CD4-positive, alpha-beta T cell treated with Interleukin-17A for 4 hours (primary cell): ENCODE data around the gene ZSWIM1.
"Not testable (repeated sequence)": the region's sequence is repeated elsewhere in the genome, so short reads cannot be mapped to it uniquely, and the experiment has no call there.

Source experiments
- DNase-seq: peaks from one replicate; pipeline ENCODE4 v3.0.0-alpha.2; 2020; ENCODE audit warnings: mixed read lengths

Gene ZSWIM1

DNA sequence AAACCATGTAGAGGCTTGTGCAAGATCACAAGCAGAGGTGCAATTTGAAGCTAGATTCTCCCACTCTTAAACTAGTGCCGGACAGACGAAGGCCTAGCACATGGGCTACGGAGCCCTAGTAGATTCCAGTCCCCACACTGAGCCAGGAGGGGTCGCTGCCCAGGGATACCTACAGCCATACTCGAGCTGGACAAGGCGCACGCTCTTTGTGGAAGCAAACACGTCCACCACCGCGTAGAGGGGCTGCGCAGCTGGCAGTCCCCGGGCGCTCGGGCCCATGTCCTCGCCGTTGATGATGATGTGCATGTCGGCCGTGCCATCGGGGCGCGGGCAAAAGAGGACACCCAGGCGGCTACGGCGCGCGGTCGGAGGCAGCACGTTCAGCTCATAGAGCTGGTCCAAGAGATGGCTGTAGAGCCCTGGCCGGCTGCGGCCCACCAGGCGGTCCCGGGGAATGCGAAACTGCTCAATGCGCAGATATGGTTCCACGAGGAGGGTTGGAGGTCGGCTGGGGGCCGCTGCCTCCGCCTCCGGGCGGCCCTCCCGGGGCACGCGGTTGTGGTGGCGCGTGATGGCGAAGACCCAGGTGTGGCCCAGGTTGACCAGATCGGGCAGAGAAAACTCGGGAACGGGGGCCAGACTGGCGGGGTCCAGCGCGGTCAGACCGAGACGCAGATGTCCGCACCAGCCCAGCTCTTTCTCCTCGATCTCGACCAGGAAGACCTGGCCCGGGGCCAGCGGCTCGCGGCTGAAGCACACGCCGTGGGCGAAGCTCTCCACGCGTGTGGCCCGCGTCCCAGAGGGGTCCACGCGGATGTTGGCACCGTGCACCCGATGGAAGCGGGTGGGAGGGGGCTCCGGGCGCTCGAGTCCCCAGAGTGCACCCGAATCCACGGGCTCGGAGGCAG is 9.3 kb downstream of the ZSWIM1 start:
- peak; percentile 65 for DNase-seq

DNA sequence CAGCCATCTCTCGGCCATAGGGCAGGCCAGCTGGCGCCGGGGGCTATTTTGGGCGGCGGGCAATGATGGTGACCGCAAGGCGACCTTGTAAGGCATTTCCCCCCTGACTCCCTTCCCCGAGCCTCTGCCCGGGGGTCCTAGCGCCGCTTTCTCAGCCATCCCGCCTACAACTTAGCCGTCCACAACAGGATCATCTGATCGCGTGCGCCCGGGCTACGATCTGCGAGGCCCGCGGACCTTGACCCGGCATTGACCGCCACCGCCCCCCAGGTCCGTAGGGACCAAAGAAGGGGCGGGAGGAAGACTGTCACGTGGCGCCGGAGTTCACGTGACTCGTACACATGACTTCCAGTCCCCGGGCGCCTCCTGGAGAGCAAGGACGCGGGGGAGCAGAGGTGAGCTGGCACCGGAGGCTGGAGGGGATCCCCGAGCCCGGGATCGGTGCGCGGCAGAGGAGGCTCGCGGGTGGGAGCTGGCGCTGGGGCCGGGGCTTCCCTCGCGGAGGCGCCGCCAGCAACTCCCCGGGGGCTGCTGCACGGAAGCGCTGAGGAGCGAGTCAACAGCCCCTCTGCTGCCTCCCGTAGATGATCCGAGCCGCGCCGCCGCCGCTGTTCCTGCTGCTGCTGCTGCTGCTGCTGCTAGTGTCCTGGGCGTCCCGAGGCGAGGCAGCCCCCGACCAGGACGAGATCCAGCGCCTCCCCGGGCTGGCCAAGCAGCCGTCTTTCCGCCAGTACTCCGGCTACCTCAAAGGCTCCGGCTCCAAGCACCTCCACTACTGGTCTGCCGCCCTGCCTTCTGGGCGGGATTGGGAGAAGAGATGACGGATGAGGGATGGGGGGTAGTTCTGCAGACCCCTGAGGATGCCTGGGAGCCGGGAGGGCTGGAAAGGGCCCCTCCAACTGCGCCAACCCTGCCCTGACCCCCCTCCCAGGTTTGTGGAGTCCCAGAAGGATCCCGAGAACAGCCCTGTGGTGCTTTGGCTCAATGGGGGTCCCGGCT is 10.3 kb downstream of the ZSWIM1 start, which contains the start of the genes CTSA and NEURL2:
TSS of gene CTSA (plus strand) at position 351 of the 999 bp plus-strand sequence. CDS start at position 585, 234 bp downstream.
TSS of gene NEURL2 (minus strand) at position 224 of the 999 bp plus-strand sequence. CDS start at position 7, 217 bp downstream.
- DNase-seq: peak; percentile 86

DNA sequence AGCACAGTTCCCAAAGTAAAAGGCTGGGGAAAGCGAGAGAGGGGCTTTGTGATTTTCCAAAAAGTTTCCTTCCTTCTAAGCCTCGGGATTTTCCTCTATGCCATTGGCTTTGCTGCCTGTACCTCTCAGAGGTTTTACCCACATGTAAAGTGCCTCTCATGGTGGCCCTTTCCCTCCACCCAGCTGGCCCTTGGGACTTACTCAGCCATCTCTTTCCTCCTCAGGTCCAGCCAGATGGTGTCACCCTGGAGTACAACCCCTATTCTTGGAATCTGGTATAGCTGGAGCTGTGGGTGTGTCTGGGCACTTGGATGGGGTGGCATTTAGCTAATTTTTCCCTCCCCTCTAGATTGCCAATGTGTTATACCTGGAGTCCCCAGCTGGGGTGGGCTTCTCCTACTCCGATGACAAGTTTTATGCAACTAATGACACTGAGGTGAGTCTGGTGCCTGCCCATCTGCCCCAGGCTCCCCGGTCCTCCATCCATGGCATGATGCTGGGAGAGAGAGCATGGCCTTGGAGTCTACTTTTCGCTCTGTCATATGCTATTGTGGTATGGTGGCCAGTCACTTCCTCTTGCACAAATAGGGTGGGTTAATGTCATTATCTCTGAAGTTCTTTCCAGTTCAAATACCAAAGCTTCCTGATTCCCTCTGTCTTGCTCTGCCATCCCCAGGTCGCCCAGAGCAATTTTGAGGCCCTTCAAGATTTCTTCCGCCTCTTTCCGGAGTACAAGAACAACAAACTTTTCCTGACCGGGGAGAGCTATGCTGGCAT is 11.2 kb downstream of the ZSWIM1 start:
- no peak for DNase-seq

DNA sequence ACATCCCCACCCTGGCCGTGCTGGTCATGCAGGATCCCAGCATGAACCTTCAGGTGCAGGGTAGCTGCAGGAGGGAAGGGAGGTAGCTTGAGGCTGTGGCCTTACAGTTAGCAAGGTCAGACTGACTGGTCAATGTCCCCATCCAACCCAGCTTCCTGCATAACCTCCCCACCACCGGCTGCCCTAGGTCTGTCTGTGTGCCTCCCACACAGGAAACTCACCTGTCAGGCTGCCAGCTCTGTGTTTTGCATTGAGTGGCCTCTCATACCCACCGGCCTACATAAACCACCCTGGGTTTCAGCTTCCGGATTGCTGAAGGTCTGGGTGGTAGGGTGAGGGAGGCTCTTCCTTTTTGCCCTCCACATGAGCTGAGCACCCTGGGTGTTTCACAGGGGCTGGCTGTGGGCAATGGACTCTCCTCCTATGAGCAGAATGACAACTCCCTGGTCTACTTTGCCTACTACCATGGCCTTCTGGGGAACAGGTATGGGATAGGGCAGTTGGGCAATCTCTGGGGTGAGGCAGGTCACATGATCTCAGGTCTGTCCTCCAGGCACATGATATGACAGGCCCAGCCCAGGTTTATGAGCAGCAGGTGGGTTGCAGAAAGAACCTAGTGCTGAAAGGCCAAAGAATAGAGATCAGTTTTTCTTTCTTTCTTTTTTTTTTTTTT is 11.9 kb downstream of the ZSWIM1 start:
- DNase-seq: peak; percentile 46

DNA sequence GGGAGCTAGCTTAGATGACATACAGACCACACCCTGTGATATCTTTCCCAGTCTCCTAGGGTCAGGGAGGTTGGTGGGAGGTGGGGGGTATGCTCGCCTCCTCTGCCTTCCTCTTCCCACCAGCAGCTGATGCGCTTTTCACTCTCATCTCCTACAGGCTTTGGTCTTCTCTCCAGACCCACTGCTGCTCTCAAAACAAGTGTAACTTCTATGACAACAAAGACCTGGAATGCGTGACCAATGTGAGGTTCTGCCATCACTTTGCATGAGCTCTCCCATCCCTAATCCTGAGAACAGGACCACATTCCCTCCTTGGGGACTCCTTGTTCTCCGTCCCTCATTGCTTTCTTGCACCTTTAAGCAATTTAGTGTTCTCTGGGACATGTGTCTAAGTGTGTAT is 12.8 kb downstream of the ZSWIM1 start:
- DNase-seq: no peak

DNA sequence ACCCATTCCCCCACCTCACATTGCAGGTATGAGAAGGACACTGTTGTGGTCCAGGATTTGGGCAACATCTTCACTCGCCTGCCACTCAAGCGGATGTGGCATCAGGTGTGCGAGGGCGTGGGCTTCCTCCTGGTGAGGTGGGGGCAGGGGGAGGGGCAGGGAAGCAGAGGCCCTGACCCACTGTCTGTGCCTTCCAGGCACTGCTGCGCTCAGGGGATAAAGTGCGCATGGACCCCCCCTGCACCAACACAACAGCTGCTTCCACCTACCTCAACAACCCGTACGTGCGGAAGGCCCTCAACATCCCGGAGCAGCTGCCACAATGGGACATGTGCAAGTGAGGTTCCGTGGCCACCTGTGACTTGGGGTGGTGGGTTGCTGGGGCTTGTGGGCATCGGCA is 13.8 kb downstream of the ZSWIM1 start:
- DNase-seq: no peak

DNA sequence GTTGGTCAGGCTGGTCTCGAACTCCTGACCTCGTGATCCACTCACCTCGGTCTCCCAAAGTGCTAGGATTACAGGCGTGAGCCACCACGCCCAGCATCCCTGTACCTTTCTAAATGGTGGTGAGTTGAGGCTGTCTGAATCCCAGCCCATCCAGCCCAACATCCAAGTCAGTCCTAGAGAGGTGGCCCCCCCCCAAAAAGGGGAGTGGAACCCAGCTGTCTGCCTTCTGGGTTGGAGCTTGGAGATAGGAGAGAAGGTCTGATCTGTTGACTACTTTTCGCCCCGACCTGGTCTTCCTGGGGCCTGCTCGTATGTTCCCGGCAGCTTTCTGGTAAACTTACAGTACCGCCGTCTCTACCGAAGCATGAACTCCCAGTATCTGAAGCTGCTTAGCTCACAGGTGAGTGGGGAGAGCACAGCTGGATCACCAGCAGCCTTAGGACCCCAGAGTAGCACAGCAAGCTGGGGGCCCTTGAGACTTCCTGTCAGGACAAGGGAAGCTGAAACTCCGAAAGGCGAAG is 15.7 kb downstream of the ZSWIM1 start:
- DNase-seq: no peak

DNA sequence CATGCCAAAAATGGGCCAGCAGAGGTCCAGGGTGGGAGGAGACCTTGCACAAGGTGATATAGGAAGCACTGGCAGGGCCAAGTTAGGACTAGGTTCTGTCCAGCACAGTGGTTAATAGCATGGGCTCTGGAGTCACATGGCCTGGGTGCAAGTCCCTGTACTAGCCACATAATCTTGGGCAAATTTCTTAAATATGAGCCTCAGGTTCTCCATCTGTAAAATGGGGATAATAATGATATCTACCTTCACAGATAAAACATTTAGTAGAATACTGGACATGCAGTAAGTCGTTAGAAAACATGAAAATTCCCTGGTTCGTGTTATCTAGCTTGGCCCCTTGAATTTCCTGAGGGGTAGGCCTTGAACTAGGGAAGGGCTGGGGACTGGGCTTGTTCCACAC is 16.3 kb downstream of the ZSWIM1 start:
- DNase-seq: no peak

DNA sequence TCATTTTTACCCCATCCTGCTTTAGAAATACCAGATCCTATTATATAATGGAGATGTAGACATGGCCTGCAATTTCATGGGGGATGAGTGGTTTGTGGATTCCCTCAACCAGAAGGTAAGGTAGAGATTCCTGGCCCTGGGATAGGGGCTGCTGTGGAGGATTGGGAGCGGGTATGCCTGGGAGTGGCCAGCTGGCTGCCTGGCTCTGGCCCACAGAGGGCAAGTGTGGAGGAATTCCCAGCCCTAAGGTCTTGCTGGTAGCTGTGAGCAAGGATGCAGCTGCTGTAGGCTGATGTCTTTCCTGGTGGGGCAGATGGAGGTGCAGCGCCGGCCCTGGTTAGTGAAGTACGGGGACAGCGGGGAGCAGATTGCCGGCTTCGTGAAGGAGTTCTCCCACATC is 16.7 kb downstream of the ZSWIM1 start:
- no peak for DNase-seq

DNA sequence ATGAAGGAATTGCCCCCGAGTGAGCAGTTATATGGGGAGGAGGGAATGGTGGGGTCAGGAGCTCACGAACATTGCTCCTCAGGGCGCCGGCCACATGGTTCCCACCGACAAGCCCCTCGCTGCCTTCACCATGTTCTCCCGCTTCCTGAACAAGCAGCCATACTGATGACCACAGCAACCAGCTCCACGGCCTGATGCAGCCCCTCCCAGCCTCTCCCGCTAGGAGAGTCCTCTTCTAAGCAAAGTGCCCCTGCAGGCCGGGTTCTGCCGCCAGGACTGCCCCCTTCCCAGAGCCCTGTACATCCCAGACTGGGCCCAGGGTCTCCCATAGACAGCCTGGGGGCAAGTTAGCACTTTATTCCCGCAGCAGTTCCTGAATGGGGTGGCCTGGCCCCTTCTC is 17.3 kb downstream of the ZSWIM1 start:
- no peak for DNase-seq

DNA sequence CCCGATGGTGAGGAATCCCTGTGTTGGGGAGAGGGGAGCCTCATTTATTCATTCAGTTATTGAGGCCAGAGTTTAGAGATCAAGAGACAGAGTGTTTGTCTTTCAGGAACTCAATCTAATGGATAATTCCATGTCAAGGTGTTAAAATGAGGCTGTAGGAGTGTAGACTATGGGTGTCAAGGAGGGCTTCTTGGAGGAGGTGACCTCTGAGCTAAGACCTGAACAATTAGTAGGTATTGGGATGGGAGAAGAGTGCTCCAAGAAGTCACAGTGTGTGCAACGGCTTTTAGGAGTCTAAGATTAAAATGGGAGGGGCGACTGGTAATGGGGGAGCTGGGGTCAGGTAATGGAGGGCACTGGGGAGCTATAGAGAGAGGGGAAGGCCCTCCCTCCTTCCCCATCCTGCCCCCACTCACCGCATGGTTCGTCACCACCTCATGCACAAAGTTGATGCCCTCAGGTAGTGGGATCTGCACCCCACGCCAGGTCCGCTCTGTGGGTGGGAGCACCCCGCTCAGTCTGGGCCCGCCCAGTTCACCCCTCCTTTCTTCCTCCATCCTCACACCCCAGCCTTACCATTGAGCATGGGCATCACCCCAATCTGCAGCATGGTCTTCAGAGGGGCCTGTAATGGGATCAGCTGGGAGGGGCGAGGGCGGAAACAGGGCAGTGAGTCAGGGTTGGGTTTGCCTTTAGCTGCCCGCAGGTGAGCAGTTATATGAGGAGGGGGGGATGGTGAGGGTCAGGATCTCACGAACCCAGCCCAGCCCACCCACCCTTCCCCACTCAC is 18.2 kb downstream of the ZSWIM1 start:
- DNase-seq: no peak

DNA sequence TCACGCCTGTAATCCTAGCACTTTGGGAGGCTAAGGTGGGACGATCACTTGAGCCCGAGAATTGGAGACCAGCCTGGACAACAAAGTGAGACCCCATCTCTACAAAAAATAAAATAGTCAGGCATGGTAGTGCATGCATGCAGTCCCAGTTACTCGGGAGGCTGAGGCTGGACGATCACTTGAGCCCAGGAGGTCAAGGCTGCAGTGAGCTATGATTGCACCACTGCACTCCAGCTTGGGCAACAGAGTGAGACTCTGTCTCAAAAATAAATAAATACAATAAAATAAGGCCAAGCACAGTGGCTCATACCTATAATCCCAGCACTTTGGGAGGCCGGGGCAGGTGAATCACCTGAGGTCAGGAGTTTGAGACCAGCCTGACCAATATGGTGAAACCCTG is 20.3 kb downstream of the ZSWIM1 start:
- DNase-seq: not testable (repeated sequence)

DNA sequence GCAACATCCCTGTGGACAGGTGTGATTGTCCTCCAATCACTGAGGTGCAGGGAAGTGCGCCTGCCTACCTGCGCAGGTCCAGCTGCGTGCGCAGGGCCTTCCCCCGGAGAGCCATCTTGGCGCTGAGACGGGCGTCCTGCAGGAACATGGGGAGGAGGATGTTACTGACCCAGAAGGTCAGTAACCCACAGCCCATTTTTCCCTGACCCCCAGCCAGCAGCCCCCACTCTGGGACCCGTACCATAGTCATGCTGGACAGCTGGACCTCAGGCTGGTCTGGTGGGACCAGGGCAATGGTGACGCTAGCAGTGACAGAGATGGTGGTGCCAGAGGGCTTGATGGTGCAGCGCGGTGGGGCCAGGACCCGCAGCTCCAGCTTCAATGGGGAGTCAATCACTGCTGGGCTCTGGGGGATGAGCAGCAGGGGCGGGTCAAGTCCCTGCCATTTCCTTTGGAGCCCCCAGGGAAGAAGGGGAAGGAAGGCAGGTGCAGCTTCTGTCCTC is 21.2 kb downstream of the ZSWIM1 start:
- no peak for DNase-seq

DNA sequence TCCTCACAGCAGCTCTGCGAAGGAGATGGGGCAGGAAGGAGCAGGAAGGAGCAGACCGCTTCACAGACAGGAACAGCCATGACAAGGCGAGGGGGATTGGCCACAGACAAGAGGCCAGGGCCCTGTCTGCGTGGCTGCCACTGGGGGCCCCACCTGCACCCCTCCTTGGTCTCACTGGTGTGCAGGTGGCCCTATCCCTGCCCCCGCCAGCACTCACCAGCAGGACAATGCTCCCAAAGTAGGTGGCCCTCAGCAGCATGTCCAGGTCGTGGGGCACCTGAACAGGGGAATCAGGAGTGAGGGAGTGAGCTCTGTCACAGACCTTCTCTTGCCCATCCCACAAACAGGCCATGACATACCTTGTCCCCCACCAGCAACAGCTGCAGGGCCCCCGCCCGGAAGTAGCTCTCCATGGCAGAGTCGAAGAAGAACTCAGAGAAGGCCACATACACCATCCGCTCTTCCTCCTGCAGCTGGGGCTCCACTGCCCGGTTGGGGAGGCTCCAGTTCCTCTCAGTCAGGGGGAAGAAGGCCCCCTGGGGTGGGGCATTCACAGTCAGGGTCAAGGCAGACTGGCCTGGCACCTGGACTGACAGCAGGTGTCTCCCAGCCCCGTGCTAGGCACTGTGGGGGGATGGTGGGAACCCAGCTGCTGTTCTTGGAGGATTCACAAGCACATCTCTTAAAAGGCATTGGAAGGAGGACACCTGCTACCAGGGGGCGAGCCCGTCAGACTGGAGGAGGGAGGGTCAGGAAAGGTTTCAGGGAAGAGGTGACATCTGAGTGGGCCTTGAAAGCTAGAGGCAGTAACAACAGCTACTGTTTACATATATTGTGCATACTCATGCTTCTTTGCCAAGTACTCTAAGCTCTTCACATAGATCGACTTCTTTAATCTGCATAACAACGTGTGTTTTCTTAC is 23.8 kb downstream of the ZSWIM1 start:
- no peak for DNase-seq

DNA sequence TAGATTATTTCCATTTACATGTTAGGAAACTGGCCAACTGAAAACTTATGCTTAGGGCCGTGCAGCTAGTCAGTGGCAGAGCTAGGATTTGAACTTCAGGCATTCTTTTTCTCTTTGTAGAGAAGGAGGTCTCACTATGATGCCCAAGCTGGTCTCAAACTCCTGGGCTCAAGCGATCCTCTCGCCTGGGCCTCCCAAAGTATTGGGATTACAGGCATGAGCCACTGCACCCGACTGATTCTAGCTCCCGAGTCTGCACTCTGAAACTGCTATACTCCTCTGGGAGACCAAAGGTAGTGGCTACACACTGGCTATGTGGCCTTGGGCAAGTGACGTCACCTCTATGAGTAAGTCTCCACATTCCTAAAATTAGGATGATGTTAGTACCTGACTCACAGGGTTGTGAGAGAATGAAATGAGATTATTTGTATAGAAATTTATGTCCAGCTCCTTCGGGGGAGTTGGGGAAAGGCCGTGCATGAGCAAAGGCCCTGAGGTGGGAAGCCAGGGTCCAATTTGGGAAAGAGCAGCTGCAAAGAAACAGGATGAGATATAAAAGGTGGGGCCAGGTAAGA is 24.6 kb downstream of the ZSWIM1 start:
- no peak for DNase-seq

DNA sequence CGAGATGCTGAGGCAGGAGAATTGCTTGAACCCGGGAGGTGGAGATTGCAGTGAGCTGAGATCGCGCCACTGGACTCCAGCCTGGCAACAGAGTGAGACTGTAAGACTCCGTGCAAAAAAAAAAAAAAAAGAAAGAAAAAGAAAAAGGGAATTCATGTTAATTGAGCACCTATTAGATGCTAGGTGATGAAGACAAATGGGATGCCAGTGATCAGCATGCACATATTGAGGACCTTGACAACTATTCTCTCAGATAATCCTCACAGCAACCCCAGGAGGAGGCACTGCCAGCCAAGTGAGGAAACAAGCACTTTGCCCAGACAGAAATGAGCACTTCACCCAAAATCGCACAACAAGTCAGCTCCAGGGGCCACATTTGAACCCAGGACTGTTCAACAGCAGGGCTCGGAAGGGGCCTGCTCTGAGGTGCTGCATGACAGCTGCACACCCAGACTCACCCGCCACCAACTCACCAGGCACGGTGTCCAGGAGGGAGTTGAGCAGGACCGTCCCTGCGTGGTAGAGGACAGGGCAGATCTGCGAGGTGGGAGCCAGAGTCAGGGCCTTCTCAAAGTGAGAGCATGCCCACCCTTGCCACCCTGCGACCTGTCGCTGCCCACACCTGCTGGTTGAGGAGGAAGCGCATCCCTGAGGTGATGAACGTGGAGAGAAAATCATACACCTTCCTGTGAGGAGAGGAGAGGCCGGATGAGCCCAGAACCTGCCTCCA is 26.4 kb downstream of the ZSWIM1 start:
- DNase-seq: no peak

DNA sequence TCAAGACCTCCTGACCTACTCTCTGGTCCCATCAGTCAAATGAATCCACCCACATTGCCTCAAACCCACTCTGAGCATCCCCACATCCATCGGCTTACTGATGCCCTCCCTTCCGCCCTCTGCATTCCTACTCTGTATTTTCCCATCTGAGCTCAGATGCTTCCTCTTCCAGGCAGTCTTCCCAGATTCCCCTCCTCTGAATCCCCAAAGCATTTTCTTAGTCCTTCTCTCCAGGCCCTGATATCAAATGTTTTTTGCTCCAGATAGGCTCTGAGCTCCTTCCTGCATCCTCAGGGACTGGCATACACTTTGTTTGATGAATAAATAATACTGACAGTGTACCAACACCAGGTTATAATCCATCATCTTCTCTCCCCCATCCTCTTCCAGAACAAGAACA is 27.1 kb downstream of the ZSWIM1 start:
- no peak for DNase-seq

DNA sequence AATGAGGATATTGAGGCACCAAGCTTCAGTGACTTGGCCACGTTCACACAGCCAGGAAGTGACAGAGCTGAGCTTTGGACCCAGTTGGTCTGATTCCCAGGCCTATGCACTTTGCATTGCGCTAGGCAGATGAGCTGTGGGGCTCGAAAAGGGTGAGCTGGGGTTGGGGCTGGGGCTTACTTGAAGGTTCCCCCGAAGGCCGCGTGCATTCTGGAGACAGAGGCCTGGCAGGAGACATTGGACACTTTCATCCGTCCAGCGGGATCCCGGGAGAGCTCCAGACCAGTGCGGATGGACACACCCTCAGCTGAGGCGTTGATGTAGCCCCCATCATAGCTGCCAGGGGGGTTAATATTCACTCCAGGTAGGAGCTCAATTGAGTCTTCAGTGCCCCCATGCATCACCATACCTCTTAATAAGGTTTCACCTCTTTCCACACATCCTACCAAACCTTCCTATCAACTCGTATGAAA is 28.3 kb downstream of the ZSWIM1 start:
- DNase-seq: no peak
